Progenitor cell of endocrine pancreas (in vitro differentiated cells): Measurements from ENCODE around the gene TMC7. TPM values are rescaled to one million over a fixed set of nuclear protein-coding genes. Genes with fewer than 3 reads are reported as not detected.

ENCODE experiments used
- DNase-seq: peaks from one replicate; pipeline ENCODE4 v3.0.0; 2021; ENCODE audit warnings: low spot score; ENCODE audit not compliant: unreplicated experiment
- H3K27ac Mint-ChIP-seq: 2 replicates; pipeline ENCODE4 v1.8.0; 2021; ENCODE audit warnings: mild to moderate bottlenecking, moderate library complexity, mixed read lengths
- H3K27me3 Mint-ChIP-seq: 2 replicates; pipeline ENCODE4 v1.8.0; 2021; ENCODE audit warnings: mixed read lengths
- H3K36me3 Mint-ChIP-seq: 2 replicates; pipeline ENCODE4 v1.8.0; 2022; ENCODE audit warnings: mixed read lengths; ENCODE audit not compliant: insufficient read depth
- H3K4me1 Mint-ChIP-seq: 2 replicates; pipeline ENCODE4 v1.8.0; 2021; ENCODE audit warnings: low read depth, mixed read lengths
- H3K4me3 Mint-ChIP-seq: 2 replicates; pipeline ENCODE4 v1.8.0; 2021; ENCODE audit warnings: low read depth, mild to moderate bottlenecking, moderate library complexity, mixed read lengths
- H3K9me3 Mint-ChIP-seq: 2 replicates; pipeline ENCODE4 v1.8.0; 2021; ENCODE audit warnings: low read depth, mixed read lengths
- CTCF ChIP-seq: fragments of 200-600 bp; sonication (generic); IDR thresholded peaks from one replicate; pipeline ENCODE4 v1.5.0; 2021; ENCODE audit warnings: antibody characterized with exemption, mild to moderate bottlenecking; ENCODE audit not compliant: unreplicated experiment
- total RNA-seq: library from RNA; stranded (reverse); gene quantifications from 2 replicates; pipeline ENCODE4 v1.2.1, GENCODE V29; 2021

The TMC7 gene
- total RNA-seq, 1 donor from 2014 or later, result 4.8 TPM

DNA sequence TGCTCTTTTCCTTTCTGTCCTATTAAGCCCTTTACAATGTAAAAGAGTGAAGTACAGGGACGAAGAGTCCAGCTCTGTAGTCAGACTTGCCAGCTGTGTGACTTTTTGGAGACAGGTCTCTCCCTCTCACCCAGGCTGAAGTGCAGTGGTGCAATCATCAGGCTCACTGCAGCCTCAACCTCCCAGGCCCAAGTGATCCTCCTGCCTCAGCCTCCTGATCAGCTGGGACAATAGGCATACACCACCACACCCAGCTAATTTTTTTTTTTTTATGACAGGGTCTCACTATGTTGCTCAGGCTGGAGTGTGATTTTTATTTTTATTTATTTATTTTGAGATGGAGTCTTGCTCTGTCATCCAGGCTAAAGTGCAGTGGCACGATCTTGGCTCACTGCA is 122.9 kb downstream of the TMC7 start:
- H3K4me1 Mint-ChIP-seq, result peaks cover 5% of the 10 kb centered on the region

GRCh38 chr16:19108409-19109287 is 124.9 kb downstream of the TMC7 start:
- Mint-ChIP-seq H3K27ac (no peak overlapping the region), H3K4me1 (peaks cover 9% of the 10 kb centered on the region), H3K4me3 (no peak overlapping the region), H3K9me3 (no peaks in the 10 kb centered on the region), H3K27me3 (peaks cover 61% of the 10 kb centered on the region), H3K36me3 (no peaks in the 10 kb centered on the region)
- TF ChIP-seq CTCF, result no peak
- DNase-seq, result no peak

More for the DNA sequence above, 122.9 kb downstream of the TMC7 start:
- Mint-ChIP-seq H3K27me3 (peaks cover 60% of the 10 kb centered on the region), H3K9me3 (no peaks in the 10 kb centered on the region), H3K27ac (no peak overlapping the region), H3K4me3 (no peak overlapping the region), H3K36me3 (no peaks in the 10 kb centered on the region)
- TF ChIP-seq CTCF, result no peak
- no peak for DNase-seq

DNA sequence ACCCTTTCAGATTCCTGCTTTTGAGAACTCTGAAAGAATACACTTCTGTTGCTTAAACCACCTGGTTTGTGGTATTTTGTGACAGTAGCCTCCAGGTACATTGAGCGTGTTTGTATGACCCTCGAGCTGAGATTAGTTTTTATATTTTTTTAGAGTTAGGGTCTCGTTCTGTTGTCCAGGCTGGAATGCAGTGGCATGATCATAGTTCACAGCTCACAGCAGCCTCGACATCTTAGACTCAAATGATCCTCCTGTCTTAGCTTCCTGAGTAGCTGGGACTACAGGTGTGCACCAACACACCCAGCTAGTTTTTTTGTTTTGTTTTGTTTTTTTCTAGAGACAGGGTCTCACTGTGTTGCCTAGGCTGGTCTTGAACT is 125.5 kb downstream of the TMC7 start:
- no peak for DNase-seq
- no peak for TF ChIP-seq CTCF
- Mint-ChIP-seq H3K9me3 (no peaks in the 10 kb centered on the region), H3K4me1 (peaks cover 9% of the 10 kb centered on the region), H3K27me3 (peaks cover 55% of the 10 kb centered on the region), H3K4me3 (no peak overlapping the region), H3K27ac (no peak overlapping the region), H3K36me3 (no peaks in the 10 kb centered on the region)

DNA sequence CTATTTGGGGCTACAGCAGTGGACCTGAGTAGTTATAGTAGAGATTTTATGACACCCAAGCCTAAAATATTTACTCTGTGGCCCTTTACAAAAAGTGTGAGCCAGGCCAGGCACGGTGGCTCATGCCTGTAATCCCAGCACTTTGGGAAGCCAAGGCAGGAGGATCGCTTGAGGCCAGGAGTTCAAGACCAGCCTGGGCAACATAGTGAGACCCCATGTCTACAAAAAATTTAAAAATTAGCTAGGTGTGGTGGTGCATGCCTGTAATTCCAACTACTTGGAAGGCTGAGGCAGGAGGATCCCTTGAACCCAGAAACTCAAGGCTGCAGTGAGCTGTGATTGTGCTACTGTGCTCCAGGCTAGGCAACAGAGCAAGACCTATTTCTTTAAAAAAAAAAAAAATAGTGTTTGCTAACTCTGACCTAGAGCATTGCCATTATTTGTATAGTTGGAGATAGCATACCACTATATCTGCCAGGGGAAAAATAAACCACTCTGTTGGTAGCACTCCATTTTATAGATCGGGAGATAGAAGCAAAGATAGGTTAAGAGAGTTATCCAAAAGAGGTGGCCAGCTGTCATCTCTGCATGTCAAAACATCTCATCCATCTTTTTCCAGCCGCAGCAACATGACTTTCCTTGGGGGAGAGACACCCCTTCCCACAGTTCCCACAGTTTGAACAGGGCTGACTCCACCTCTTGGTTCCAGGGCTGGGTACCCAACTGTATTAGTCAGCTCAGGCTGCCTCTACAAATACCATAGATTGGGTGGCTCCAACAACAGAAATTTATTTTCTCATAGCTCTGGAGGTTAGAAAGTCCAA is 127.0 kb downstream of the TMC7 start:
- H3K27ac Mint-ChIP-seq, result no peak overlapping the region
- peaks cover 43% of the 10 kb centered on the region for H3K27me3 Mint-ChIP-seq
- TF ChIP-seq CTCF, result no peak
- no peaks in the 10 kb centered on the region for H3K36me3 Mint-ChIP-seq
- H3K9me3 Mint-ChIP-seq, result no peaks in the 10 kb centered on the region
- peaks cover 9% of the 10 kb centered on the region for H3K4me1 Mint-ChIP-seq
- no peak for DNase-seq
- H3K4me3 Mint-ChIP-seq, result no peak overlapping the region

DNA sequence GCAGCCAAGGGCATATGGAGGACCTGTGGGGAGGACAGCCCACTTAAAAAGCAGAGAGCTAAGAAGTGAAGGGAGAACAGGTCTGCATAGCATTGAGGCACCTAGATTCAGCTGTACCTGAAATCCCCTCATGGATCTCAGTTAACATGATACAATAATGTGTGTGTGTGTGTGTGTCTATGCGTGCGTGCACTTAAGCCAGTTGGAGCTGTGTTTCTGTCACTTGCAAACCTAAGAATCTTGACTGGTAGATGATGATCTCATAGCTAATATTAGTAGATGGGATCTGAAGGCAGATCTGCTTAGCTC is 128.3 kb downstream of the TMC7 start:
- Mint-ChIP-seq H3K36me3 (no peaks in the 10 kb centered on the region), H3K4me1 (peaks cover 9% of the 10 kb centered on the region), H3K27me3 (peaks cover 45% of the 10 kb centered on the region), H3K27ac (no peak overlapping the region), H3K4me3 (peak overlapping the region; percentile 2), H3K9me3 (no peaks in the 10 kb centered on the region)
- DNase-seq, result no peak
- no peak for TF ChIP-seq CTCF

Other genes with a start within 250 kb of the TMC7 start
- 1,546 and 1,550 TPM in 2 replicates for gene RPS15A, start 193.6 kb upstream of the TMC7 start, total RNA-seq
- 176 and 179 TPM in 2 replicates for gene ARL6IP1, start 182.4 kb upstream of the TMC7 start, total RNA-seq
- 106 and 113 TPM in 2 replicates for gene SMG1, start 57.5 kb upstream of the TMC7 start, total RNA-seq
- 23.2 and 26.3 TPM in 2 replicates for gene COQ7, start 83.7 kb downstream of the TMC7 start, total RNA-seq
- gene ITPRIPL2, start 130.0 kb downstream of the TMC7 start, total RNA-seq, result 12.0 and 13.8 TPM in 2 replicates
- gene SYT17, start 184.3 kb downstream of the TMC7 start, total RNA-seq, result 6.6 and 10.7 TPM in 2 replicates